GM18508 (cell line): ENCODE measurements around the gene ST8SIA5.

ENCODE experiments used
- ATAC-seq: cut with Tn5 transposase; IDR thresholded peaks from one replicate; pipeline ENCODE4 v1.9.1; 2021; ENCODE audit warnings: moderate number of reproducible peaks; ENCODE audit not compliant: insufficient read depth, unreplicated experiment

Gene ST8SIA5

GRCh38 chr18:46639386-46639785 is 117.5 kb downstream of the ST8SIA5 start:
- no peak for ATAC-seq

GRCh38 chr18:46636040-46636630 is 120.7 kb downstream of the ST8SIA5 start:
- ATAC-seq, result no peak

- no peak for ATAC-seq
These were observed 124.3 kb downstream of the ST8SIA5 start for GRCh38 chr18:46632401-46633071.

GRCh38 chr18:46630991-46631390 is 125.9 kb downstream of the ST8SIA5 start:
- ATAC-seq, result no peak

GRCh38 chr18:46630160-46630559 is 126.7 kb downstream of the ST8SIA5 start:
- no peak for ATAC-seq

- no peak for ATAC-seq
These were observed 127.5 kb downstream of the ST8SIA5 start for GRCh38 chr18:46629361-46629760.

GRCh38 chr18:46628206-46628605 is 128.6 kb downstream of the ST8SIA5 start:
- no peak for ATAC-seq

- no peak for ATAC-seq
These were observed 129.7 kb downstream of the ST8SIA5 start for GRCh38 chr18:46627136-46627535.

- no peak for ATAC-seq
These were observed 131.8 kb downstream of the ST8SIA5 start for GRCh38 chr18:46625069-46625468.

GRCh38 chr18:46624127-46624526 is 132.7 kb downstream of the ST8SIA5 start:
- ATAC-seq, result no peak

- no peak for ATAC-seq
These were observed 133.3 kb downstream of the ST8SIA5 start for GRCh38 chr18:46623541-46623940.

- no peak for ATAC-seq
These were observed 133.9 kb downstream of the ST8SIA5 start for GRCh38 chr18:46622999-46623398.

GRCh38 chr18:46622451-46622850 is 134.4 kb downstream of the ST8SIA5 start:
- no peak for ATAC-seq

GRCh38 chr18:46621871-46622270 is 135.0 kb downstream of the ST8SIA5 start:
- no peak for ATAC-seq

GRCh38 chr18:46621111-46621766 is 135.6 kb downstream of the ST8SIA5 start:
- no peak for ATAC-seq

GRCh38 chr18:46619559-46619958 is 137.3 kb downstream of the ST8SIA5 start:
- no peak for ATAC-seq
